Spinal cord (tissue), 10 donors: ENCODE measurements around the gene HDAC4. TPM values are rescaled to one million over a fixed set of nuclear protein-coding genes. Genes with fewer than 3 reads are reported as not detected.
"Not testable (repeated sequence)": the region's sequence is repeated elsewhere in the genome, so short reads cannot be mapped to it uniquely, and the experiment has no call there.

Experiments used
- DNase-seq, 6 donors: peaks; one replicate each; pipeline versions ENCODE4 v3.0.0 to v3.0.0-alpha.2; 2013 to 2015; ENCODE audit warnings: low spot score in 6 of 6, low read depth in 4 of 6
- H3K27ac ChIP-seq: one replicate; pipeline ENCODE4 v1.5.1; 2013; ENCODE audit warnings: low read depth, low read length, control low read depth
- H3K27me3 ChIP-seq: one replicate; pipeline ENCODE4 v1.6.1; 2013; ENCODE audit warnings: low read length; ENCODE audit not compliant: control insufficient read depth, insufficient read depth
- H3K36me3 ChIP-seq: one replicate; pipeline ENCODE4 v1.6.1; 2013; ENCODE audit warnings: low read length; ENCODE audit not compliant: control insufficient read depth, insufficient read depth
- H3K4me1 ChIP-seq: one replicate; pipeline ENCODE4 v1.6.1; 2013; ENCODE audit warnings: low read length; ENCODE audit not compliant: control insufficient read depth, insufficient read depth
- H3K4me3 ChIP-seq: one replicate; pipeline ENCODE4 v1.5.1; 2013; ENCODE audit warnings: low read depth, low read length, control low read depth
- H3K9me3 ChIP-seq: one replicate; pipeline ENCODE4 v1.6.1; 2013; ENCODE audit warnings: low read length; ENCODE audit not compliant: control insufficient read depth, insufficient read depth
- WGBS: methylation state at CpG from one replicate; pipeline ENCODE4 v1.1.5; 2013; ENCODE audit warnings: missing lambda C conversion rate; ENCODE audit not compliant: insufficient coverage; 5-methylcytosine and 5-hydroxymethylcytosine counted together
- polyA plus RNA-seq, 2 donors: library from polyadenylated mRNA; unstranded; fragments of 120-200 nt; gene quantifications; one replicate each; pipeline ENCODE4 v1.2.1, GENCODE V29; 2013; ENCODE audit not compliant: insufficient read length in 2 of 2
- total RNA-seq, 2 donors: library from RNA; depleted of rRNA in 1 of 2; stranded (reverse); fragments of 120-200 nt in 1 of 2; fragments of >200 nt in 1 of 2; gene quantifications; one replicate each; pipeline versions ENCODE4 v1.2.3 to v1.2.4, GENCODE V29; 2013 to 2014
- donor health status: healthy.

HDAC4 gene
- total and polyA plus RNA-seq, 4 donors, result 20.7 to 35.3 (median 25.4) TPM

DNA sequence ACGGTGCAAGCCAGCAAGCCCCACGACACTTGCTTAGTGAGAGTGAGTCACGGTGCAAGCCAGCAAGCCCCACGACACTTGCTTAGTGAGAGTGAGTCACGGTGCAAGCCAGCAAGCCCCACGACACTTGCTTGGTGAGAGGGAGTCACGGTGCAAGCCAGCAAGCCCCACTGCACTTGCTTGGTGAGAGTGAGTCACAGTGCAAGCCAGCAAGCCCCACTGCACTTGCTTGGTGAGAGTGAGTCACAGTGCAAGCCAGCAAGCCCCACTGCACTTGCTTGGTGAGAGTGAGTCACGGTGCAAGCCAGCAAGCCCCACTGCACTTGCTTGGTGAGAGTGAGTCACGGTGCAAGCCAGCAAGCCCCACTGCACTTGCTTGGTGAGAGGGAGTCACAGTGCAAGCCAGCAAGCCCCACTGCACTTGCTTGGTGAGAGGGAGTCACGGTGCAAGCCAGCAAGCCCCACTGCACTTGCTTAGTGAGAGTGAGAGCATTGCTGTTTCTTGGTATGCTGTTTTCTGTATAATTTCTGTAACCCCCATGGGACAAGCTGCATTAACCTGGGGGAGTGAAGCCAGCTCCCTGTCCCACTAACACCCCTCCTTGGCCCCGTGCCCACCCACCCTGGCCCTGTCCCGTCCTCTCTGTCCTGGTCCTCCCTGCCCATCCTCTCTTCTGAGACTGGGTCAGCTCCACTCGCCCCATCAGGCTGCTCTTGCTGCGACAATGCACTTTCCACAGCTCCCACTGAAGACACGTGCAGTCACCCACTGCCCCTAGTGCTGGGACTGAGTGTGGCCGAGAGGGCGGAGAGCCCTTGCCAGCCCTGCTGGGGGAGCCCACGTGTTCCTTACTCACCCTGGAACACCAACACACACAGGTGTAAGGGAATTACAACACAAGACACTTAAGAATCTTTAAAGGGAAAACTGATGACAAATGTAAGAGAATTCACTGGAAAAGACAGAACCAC lies 331.2 kb downstream of the HDAC4 start:
- not testable (repeated sequence) for H3K4me1 ChIP-seq, DNase-seq, H3K4me3 ChIP-seq, H3K9me3 ChIP-seq, H3K27ac ChIP-seq, H3K27me3 ChIP-seq
- peaks cover 80% of the 10 kb centered on the region for H3K36me3 ChIP-seq
- WGBS, result 96% methylated on average over 9 of the region's 18 CpGs

DNA sequence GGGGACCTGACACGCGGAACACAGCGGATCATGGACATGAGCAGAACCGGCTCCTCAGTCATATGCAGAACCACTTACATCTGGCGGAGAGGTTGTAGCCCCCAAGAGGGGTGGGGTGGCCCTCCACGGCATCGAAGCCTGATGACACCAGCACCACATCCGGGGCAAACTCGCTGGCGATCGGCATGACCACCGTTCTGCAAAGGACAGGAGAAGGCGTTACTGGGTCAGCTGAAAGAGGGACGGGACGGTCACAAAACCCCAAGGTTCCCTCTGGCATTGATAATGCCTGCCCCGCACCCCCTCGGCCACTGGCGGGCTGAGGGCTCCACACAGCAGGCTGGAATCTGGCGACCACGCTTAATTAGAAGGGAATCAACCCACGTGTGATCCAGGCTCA lies 332.4 kb downstream of the HDAC4 start:
- H3K9me3 ChIP-seq, result no peaks in the 10 kb centered on the region
- WGBS, result 96% methylated on average over 17 of the region's 21 CpGs
- H3K27ac ChIP-seq, result no peak overlapping the region
- no peaks in the 10 kb centered on the region for H3K27me3 ChIP-seq
- DNase-seq, result no peak
- no peak overlapping the region for H3K4me3 ChIP-seq
- H3K4me1 ChIP-seq, result no peaks in the 10 kb centered on the region
- peaks cover 80% of the 10 kb centered on the region for H3K36me3 ChIP-seq

DNA sequence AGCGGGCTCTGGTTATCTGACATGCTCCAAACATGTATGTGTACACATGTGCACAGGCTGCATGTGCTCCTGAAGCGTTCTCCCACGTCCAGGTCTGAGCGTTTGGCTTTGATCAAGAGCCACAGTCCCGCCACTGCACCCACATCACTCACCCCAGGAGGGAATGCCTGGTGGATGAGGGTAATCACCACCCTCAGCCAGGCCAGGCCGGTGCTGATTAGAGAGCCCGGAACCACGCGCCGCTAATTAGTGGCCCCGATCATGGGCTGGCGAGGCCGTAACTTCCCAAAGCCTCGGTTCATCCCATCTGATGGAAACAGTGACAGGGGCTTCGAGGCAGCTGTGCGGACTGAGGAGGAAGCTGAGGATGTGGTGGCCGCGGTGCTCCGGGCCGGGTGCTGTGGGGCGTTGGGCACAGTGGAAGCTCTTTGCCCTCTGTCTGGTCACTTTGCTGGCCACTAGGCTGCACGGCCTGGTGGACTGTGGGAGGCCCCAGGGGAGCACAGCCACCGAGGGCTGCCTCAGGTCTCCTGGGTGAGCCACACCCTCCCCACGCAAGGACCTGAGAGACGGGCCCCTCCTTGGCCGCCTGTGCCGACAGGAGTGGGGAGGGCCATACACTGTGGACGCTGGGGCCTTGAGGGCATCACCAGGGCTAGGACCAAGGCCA lies 333.5 kb downstream of the HDAC4 start:
- H3K27ac ChIP-seq, result no peak overlapping the region
- H3K36me3 ChIP-seq, result peaks cover 78% of the 10 kb centered on the region
- DNase-seq, result no peak
- peaks cover 6% of the 10 kb centered on the region for H3K4me1 ChIP-seq
- H3K4me3 ChIP-seq, result no peak overlapping the region
- 95% methylated on average over 27 of the region's 28 CpGs for WGBS
- no peaks in the 10 kb centered on the region for H3K9me3 ChIP-seq
- no peaks in the 10 kb centered on the region for H3K27me3 ChIP-seq

DNA sequence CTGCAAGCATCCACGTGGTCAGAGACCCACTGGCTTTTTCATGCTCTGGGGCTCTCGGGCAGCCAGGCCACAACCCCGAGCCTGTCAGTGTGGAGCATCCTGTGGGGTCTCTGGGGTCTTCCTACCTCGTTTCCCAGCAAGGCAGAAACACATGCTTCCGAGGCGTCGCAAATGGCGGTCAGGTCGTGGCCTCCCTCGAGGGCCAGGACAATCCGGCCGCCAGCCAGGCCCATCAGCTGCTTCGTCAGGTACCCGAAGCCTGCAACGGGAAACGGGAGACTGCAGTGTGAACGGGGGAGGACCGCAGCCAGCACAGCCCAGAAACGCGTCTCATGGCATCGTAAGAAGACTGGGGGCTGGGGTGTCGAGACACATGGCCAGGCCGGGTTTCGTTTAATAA lies 334.2 kb downstream of the HDAC4 start:
- 90% methylated on average over 24 of the region's 24 CpGs for WGBS
- DNase-seq, result no peak
- Histone ChIP-seq H3K4me3 (no peak overlapping the region), H3K36me3 (peaks cover 81% of the 10 kb centered on the region), H3K4me1 (peaks cover 12% of the 10 kb centered on the region), H3K9me3 (no peaks in the 10 kb centered on the region), H3K27ac (no peak overlapping the region), H3K27me3 (no peaks in the 10 kb centered on the region)

DNA sequence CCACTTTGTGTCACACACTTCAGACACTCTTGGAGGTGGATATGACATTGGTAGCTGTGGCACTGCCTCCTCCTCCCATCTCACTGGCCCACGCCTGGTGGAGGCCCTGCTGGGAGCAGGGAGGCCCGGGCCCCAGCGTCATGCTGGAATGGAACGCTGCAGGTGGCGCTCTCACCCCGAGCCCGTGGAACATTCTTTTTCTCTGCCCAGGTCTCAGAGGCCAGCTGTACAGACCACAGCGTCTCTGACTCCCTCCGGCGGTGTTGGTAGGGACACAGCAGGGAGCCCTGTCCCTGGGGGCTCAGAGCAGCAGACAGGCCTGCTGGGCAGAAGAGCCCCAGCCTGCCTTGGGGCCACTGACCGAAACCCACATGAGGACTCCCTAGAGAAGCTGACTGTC lies 334.9 kb downstream of the HDAC4 start:
- 86% methylated on average over 11 of the region's 11 CpGs for WGBS
- Histone ChIP-seq H3K9me3 (no peaks in the 10 kb centered on the region), H3K4me1 (peaks cover 12% of the 10 kb centered on the region), H3K4me3 (no peak overlapping the region), H3K27me3 (no peaks in the 10 kb centered on the region), H3K36me3 (peaks cover 80% of the 10 kb centered on the region), H3K27ac (no peak overlapping the region)
- no peak for DNase-seq

DNA sequence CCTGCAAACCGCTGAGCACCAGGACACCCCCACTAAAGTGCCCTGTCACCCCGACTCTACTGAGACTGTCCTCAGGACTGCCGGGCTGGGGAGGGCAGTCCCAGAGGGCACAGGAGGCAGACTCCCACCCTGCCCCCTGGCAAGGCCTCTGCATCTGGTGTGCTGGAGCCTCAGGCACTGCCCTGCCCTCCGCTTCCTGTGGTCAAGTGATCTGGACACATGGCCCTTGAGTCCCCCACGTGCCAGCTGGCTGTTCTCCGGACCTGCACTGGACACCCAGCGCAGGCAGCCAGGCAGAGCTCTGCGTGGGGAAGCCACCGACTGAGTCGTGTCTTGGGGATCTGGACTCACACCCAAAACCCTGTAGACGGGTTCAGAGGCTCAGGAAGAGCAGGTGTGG lies 335.3 kb downstream of the HDAC4 start:
- H3K36me3 ChIP-seq, result peaks cover 83% of the 10 kb centered on the region

DNA sequence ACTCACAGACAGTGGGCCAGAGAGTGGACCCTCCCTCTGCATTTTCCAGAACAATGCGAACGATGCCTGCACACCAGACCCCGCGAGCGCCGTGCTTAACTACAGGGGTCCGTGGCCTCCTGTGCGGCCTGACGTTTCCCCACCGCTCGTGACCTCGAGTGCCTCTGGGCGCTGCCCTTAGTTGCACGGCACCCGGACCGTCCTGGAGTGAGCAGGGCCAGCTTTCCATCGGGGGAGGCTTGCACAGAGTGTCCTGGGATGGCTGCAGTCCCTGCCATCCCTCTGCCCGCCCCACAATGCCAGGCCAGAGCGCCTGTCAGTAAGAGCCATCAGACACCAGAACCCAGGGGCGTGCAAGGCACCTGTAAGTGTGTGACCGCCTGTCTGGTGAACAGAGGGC lies 335.9 kb downstream of the HDAC4 start:
- DNase-seq, result no peak
- no peaks in the 10 kb centered on the region for H3K9me3 ChIP-seq
- peaks cover 12% of the 10 kb centered on the region for H3K4me1 ChIP-seq
- no peak overlapping the region for H3K4me3 ChIP-seq
- 95% methylated on average over 21 of the region's 21 CpGs for WGBS
- H3K27me3 ChIP-seq, result no peaks in the 10 kb centered on the region
- H3K27ac ChIP-seq, result no peak overlapping the region
- peaks cover 87% of the 10 kb centered on the region for H3K36me3 ChIP-seq

More for the DNA sequence above, 335.3 kb downstream of the HDAC4 start:
- no peak for DNase-seq
- Histone ChIP-seq H3K27ac (no peak overlapping the region), H3K27me3 (no peaks in the 10 kb centered on the region), H3K9me3 (no peaks in the 10 kb centered on the region), H3K4me3 (no peak overlapping the region), H3K4me1 (peaks cover 12% of the 10 kb centered on the region)
- WGBS, result 95% methylated on average over 10 of the region's 11 CpGs

DNA sequence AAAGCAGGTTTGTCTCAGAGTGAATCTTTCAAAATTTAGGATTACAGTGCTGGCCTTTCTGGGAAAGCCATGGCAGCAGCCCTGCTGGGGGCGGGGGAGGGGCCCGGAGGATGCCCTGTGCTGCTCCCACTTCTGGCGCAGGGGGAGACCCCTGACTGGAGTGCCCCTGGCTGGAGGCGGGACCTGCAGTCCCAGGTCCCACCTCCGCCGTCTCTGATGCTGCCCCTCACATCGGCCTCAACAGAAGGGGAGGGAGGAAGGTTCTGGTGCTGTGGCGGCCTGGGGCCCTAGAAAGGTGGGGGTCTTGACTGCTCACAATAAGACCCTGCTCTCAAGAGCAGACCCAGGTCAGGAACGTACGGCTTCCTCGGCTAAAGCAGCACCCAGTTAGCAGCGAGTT lies 336.6 kb downstream of the HDAC4 start:
- 84% methylated on average over 11 of the region's 12 CpGs for WGBS
- Histone ChIP-seq H3K4me3 (no peak overlapping the region), H3K36me3 (peaks cover 87% of the 10 kb centered on the region), H3K4me1 (peaks cover 12% of the 10 kb centered on the region), H3K9me3 (no peaks in the 10 kb centered on the region), H3K27me3 (no peaks in the 10 kb centered on the region), H3K27ac (no peak overlapping the region)
- DNase-seq, result no peak

DNA sequence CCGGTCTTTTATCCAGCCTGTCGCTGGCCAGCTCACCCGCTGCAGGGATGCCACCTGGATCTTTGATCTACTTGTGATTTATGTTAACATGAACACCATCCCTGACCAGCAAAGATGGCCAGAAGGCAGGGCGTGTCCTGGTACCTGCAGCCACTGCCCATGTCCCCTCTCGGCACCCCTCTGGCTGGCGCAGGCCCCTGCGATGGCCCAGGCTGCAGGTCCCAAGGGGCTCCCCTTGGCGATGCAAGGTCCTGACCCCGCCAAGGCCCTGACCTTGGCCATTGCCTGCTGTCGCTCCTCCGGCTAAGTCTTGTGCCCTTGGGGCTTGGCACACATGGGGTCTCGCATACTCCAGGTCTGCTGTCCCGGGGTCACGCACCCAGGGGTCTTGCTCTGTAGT lies 338.1 kb downstream of the HDAC4 start:
- 90% methylated on average over 13 of the region's 14 CpGs for WGBS
- Histone ChIP-seq H3K27me3 (no peaks in the 10 kb centered on the region), H3K36me3 (peaks cover 77% of the 10 kb centered on the region), H3K4me1 (peaks cover 12% of the 10 kb centered on the region), H3K27ac (no peak overlapping the region), H3K4me3 (no peak overlapping the region), H3K9me3 (no peaks in the 10 kb centered on the region)
- no peak for DNase-seq
